ENCODE measurements around the gene NDUFS5.

Gene NDUFS5

GRCh38 chr1:39023140-39023539, 3.0 kb upstream of the NDUFS5 start:
- peaks cover 0 to 1% of the 10 kb centered on the region in 2 experiments; a peak in 2 of 3 replicates for H3K36me3 ChIP-seq (ENCODE audit: control insufficient read depth in 2 of 2, insufficient read depth in 1 of 2, low read length in 2 of 2)
- no peak overlapping the region for H3K27ac ChIP-seq (ENCODE audit: extremely low read depth, low read depth, low read length)
- TF ChIP-seq PRDM2 (tag by site-specific recombination; IDR thresholded peaks at IDR 0.05; ENCODE audit: borderline replicate concordance): no peak
- TF ChIP-seq PRDM1 (tag by site-specific recombination; IDR thresholded peaks at IDR 0.05): 0 out of 2 replicates have a peak, but pooled peaks have one; percentile 9
- TF ChIP-seq ZNF623 (tag by site-specific recombination; IDR thresholded peaks at IDR 0.05): no peak
- peak; percentile 73 for TF ChIP-seq SETDB1 (IDR thresholded peaks at IDR 0.05; ENCODE audit: insufficient read length, low read length)
- no peak for TF ChIP-seq ZNF488 (tag by site-specific recombination; IDR thresholded peaks at IDR 0.05)
- no peak for TF ChIP-seq ZNF391 (tag by site-specific recombination; IDR thresholded peaks at IDR 0.05; ENCODE audit: borderline replicate concordance, low read depth)
- no peak for TF ChIP-seq ZNF148 (tag by site-specific recombination; IDR thresholded peaks at IDR 0.05; ENCODE audit: borderline replicate concordance)
- no peak overlapping the region for H3K4me3 ChIP-seq (ENCODE audit: low read depth, low read length)
- H3K9me3 ChIP-seq (ENCODE audit: control insufficient read depth, insufficient read depth, low read depth, low read length): no peaks in the 10 kb centered on the region
- CTCF ChIA-PET: no interaction called here
- no peaks in the 10 kb centered on the region for H3K4me1 ChIP-seq (ENCODE audit: control insufficient read depth, insufficient read depth, low read length)
- POLR2A ChIA-PET: no interaction called here

GRCh38 chr1:39026866-39027507, 837 bp downstream of the NDUFS5 start:
- CTCF ChIA-PET: interaction anchor here (0.7 to 1.2 kb wide), 5 partner anchors 24 to 512 kb away, joined by 3 to 7 read pairs (median 3); no protein-coding TSS in a partner anchor
- H3K36me3 ChIP-seq (ENCODE audit: control insufficient read depth in 2 of 2, insufficient read depth in 1 of 2, low read length in 2 of 2): peaks cover 29 to 38% of the 10 kb centered on the region in 2 experiments
- H3K4me1 ChIP-seq (ENCODE audit: control insufficient read depth, insufficient read depth, low read length): no peaks in the 10 kb centered on the region
- no peaks in the 10 kb centered on the region for H3K9me3 ChIP-seq (ENCODE audit: control insufficient read depth, insufficient read depth, low read depth, low read length)
- peak overlapping the region; percentile 37 for H3K27ac ChIP-seq (ENCODE audit: extremely low read depth, low read depth, low read length)
- POLR2A ChIA-PET: interaction anchor here (0.6 to 1.6 kb wide), 19 partner anchors 8 to 1015 kb away, joined by 3 to 9 read pairs (median 4); partner anchors contain the start of genes RRAGC and UTP11
- H3K4me3 ChIP-seq (ENCODE audit: low read depth, low read length): peak overlapping the region; percentile 70
- TF ChIP-seq ZNF843 (tag by site-specific recombination; IDR thresholded peaks at IDR 0.05) (no peak), HIC1 (tag by site-specific recombination; IDR thresholded peaks at IDR 0.05) (no peak), ZNF341 (tag by site-specific recombination; IDR thresholded peaks at IDR 0.05; ENCODE audit: low read depth) (peak; percentile 23; the same call in 1 of the 2 replicates), INSM2 (tag by site-specific recombination; IDR thresholded peaks at IDR 0.05) (no peak; the same call in 1 of the 2 replicates), CTCF (tag by site-specific recombination; IDR thresholded peaks at IDR 0.05) (peak; percentile 18; the same call in 1 of the 2 replicates), ZNF600 (tag by site-specific recombination; IDR thresholded peaks at IDR 0.05) (peak; percentile 59; the same call in 1 of the 2 replicates), ZNF335 (tag by site-specific recombination; conservative IDR thresholded peaks at IDR 0.05) (no peak), ZNF664 (tag by site-specific recombination; IDR thresholded peaks at IDR 0.05) (0 out of 2 replicates have a peak, but pooled peaks have one; percentile 8), ZBTB17 (tag by site-specific recombination; IDR thresholded peaks at IDR 0.05) (peak; percentile 97)
